SK-N-MC (cell line): Measurements from ENCODE around the gene ARRDC2.

ENCODE experiments used
- EZH2 ChIP-seq: fragments of 200-600 bp; sonication (generic); IDR thresholded peaks from one replicate; pipeline ENCODE4 v1.6.1; 2017; ENCODE audit warnings: antibody characterized with exemption
- POLR2AphosphoS5 ChIP-seq: IDR thresholded peaks from 2 replicates; pipeline ENCODE4 v1.6.1; 2012; ENCODE audit warnings: mild to moderate bottlenecking, low read depth, low read length, borderline replicate concordance

- no peak for TF ChIP-seq POLR2AphosphoS5
- TF ChIP-seq EZH2: no peak
Observed at GRCh38 chr19:18057557-18057956, 49.6 kb downstream of the ARRDC2 start.
